Ascending aorta (tissue), 2 donors: ENCODE results near the gene UAP1. TPM values are rescaled to one million over a fixed set of nuclear protein-coding genes. Genes with fewer than 3 reads are reported as not detected.

Source experiments
- DNase-seq, 2 donors: peaks; one replicate each; pipeline ENCODE4 v3.0.0-alpha.2; 2019; ENCODE audit warnings: low spot score in 2 of 2
- H3K27ac ChIP-seq, 2 donors: fragments of 200-600 bp; sonication (generic); one replicate each; pipeline ENCODE4 v1.5.1; 2016 to 2017; ENCODE audit warnings: mild to moderate bottlenecking in 1 of 2
- H3K27me3 ChIP-seq: fragments of 200-600 bp; sonication (generic); one replicate; pipeline ENCODE4 v1.5.1; 2017
- H3K36me3 ChIP-seq, 2 donors: fragments of 200-600 bp; sonication (generic); one replicate each; pipeline ENCODE4 v1.5.1; 2016
- H3K4me1 ChIP-seq, 2 donors: fragments of 200-600 bp; sonication (generic); one replicate each; pipeline ENCODE4 v1.5.1; 2016 to 2017; ENCODE audit warnings: mild to moderate bottlenecking in 1 of 2
- H3K4me3 ChIP-seq, 2 donors: fragments of 200-600 bp; sonication (generic); one replicate each; pipeline ENCODE4 v1.5.1; 2016 to 2017; ENCODE audit warnings: mild to moderate bottlenecking in 1 of 2
- H3K9me3 ChIP-seq, 2 donors: fragments of 200-600 bp; sonication (generic); one replicate each; pipeline ENCODE4 v1.5.1; 2016
- intact Hi-C: fragments of 100-400 bp; cut with DNase I; formaldehyde crosslinking; loops from one replicate; pipeline ENCODE4 v1.15.1; 2023
- total RNA-seq: library from RNA; depleted of rRNA; stranded (reverse); fragments of >200 nt; gene quantifications from one replicate; pipeline ENCODE4 v1.1.0, GENCODE V29; 2016
- TF ChIP-seq, protein P1 (sequence below), 3 experiments: fragments of 200-600 bp in 2 of 3; fragments of 450-650 bp in 1 of 3; sonication (generic) in 2 of 3; IDR thresholded peaks; one replicate each; pipeline ENCODE4 v1.5.1; 2016 to 2019; ENCODE audit warnings: antibody characterized with exemption in 3 of 3, mild to moderate bottlenecking in 1 of 3, moderate library complexity in 1 of 3

The UAP1 gene
- total RNA-seq, 1 donor from 2014 or later = 32.7 TPM

DNA sequence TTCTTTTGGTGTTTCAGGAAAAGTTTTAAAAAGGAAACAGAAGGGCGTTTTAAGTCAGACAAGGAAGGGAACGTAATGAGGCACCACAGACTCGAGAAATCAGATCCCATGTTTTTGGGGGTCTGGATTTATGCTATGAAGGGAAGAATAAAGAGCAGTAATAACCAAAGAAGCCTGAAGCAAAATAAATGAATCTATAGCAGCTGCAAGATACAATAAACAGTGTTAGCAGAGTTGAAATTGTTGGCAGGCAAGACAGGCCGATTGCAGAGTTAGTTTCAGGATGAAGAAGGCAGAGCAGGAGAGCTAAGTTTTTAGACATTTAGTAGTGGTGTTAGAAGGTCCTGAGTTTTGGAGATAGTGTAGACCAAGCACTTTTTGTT is 71.2 kb downstream of the UAP1 start:
- H3K27me3 ChIP-seq = no peaks in the 10 kb centered on the region
- DNase-seq = no peak
- peak overlapping the region; percentile 87 to 90 for H3K27ac ChIP-seq
- H3K9me3 ChIP-seq = no peaks in the 10 kb centered on the region
- intact Hi-C loops = loop anchor here (1.0 to 5.0 kb wide), 4 partner anchors 19 to 100 kb away; no protein-coding TSS in a partner anchor
- H3K36me3 ChIP-seq = no peaks in the 10 kb centered on the region
- H3K4me3 ChIP-seq = peak overlapping the region; percentile 58 to 70
- TF ChIP-seq, protein P1, sequence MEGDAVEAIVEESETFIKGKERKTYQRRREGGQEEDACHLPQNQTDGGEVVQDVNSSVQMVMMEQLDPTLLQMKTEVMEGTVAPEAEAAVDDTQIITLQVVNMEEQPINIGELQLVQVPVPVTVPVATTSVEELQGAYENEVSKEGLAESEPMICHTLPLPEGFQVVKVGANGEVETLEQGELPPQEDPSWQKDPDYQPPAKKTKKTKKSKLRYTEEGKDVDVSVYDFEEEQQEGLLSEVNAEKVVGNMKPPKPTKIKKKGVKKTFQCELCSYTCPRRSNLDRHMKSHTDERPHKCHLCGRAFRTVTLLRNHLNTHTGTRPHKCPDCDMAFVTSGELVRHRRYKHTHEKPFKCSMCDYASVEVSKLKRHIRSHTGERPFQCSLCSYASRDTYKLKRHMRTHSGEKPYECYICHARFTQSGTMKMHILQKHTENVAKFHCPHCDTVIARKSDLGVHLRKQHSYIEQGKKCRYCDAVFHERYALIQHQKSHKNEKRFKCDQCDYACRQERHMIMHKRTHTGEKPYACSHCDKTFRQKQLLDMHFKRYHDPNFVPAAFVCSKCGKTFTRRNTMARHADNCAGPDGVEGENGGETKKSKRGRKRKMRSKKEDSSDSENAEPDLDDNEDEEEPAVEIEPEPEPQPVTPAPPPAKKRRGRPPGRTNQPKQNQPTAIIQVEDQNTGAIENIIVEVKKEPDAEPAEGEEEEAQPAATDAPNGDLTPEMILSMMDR (IDR thresholded peaks at IDR 0.05) = no peak
- peaks cover 0 to 20% of the 10 kb centered on the region in 2 donors for H3K4me1 ChIP-seq

DNA sequence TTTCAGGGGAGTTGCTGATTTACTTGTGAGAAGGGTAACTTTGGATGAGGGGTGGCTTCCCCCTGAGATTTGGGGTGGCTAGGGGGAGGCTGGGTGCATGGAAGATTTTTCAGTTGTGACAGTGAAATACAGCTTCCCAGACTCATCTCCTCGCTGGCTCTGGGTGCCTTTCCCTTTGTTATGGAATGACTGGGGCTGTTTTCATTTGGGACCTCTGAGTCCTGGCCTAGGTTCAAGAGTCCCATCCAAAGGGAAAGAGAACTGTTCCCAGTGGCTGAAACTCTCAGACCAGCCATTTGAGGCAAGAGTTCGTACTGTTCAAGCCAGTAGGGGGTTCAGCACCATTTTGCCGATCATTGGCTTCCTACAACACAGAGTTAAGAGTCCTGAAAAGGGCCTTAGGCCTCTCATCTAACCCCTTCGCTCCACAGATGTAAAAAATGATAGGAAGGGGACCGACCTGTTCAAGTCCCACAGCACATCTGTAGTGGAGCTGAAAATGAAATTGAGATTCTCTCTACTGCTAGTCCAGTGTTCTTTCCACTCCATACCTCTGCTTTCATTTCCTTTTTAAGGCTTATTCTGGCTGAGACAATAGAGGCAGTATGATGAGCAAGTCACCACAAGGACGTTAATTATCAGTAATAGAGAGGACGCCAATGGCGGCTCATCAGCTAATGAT is 71.7 kb downstream of the UAP1 start:
- no peaks in the 10 kb centered on the region for H3K9me3 ChIP-seq
- no peak for DNase-seq
- H3K4me1 ChIP-seq = peaks cover 0 to 20% of the 10 kb centered on the region in 2 donors
- peak overlapping the region; percentile 87 to 90 for H3K27ac ChIP-seq
- TF ChIP-seq, protein P1 (IDR thresholded peaks at IDR 0.05) = no peak
- intact Hi-C loops = loop anchor here (2.0 to 5.0 kb wide), 3 partner anchors 39 to 99 kb away; no protein-coding TSS in a partner anchor
- H3K36me3 ChIP-seq = no peaks in the 10 kb centered on the region
- no peaks in the 10 kb centered on the region for H3K27me3 ChIP-seq
- peak overlapping the region; percentile 58 to 70 for H3K4me3 ChIP-seq

DNA sequence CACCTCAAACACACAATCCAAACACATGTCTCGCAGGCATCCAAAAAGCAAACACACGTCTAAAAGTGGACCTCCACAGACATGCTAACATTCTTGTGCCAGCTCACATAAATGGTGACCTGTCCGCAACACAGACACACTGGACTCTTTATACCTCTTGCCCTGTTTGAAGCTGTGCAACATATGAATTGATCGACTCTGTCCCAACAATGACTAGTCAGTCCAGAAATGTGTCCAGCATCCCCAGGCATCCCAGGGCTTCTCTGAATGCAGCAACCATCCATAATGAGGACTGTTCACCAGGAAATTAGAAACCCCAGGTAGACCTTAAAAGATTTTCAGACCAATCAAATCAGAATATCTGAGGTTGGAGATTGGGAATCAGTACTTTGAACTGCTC is 73.9 kb downstream of the UAP1 start:
- Histone ChIP-seq H3K4me1 (peaks cover 0 to 16% of the 10 kb centered on the region in 2 donors), H3K4me3 (peak overlapping the region in 1 of 2 donors; percentile 70), H3K9me3 (no peaks in the 10 kb centered on the region), H3K36me3 (no peaks in the 10 kb centered on the region), H3K27ac (peak overlapping the region in 1 of 2 donors; percentile 87), H3K27me3 (no peaks in the 10 kb centered on the region)
- TF ChIP-seq, protein P1 (IDR thresholded peaks at IDR 0.05) = no peak
- DNase-seq = no peak
- intact Hi-C loops = no loop called here

DNA sequence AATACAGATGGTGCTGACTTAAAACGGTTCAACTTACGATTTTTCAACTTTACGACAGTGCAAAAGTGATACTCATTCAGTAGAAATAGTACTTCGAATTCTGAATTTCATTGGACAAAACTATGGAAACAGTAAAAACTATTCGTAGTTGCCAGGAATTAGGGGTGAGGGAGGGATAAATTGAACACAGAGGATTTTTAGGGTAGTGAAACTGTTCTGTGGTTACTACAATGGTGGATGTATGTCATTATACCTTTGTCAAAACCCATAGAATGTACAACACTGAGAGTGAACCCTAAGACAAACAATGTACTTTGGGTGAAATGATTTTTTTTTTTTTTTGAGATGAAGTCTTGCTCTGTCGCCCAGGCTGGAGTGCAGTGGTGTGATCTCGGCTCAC is 78.2 kb downstream of the UAP1 start:
- no peak for DNase-seq
- no peaks in the 10 kb centered on the region for H3K9me3 ChIP-seq
- intact Hi-C loops = no loop called here
- peaks cover 0 to 8% of the 10 kb centered on the region in 2 donors for H3K4me1 ChIP-seq
- H3K4me3 ChIP-seq = no peak overlapping the region
- no peak overlapping the region for H3K27ac ChIP-seq
- H3K36me3 ChIP-seq = no peaks in the 10 kb centered on the region
- H3K27me3 ChIP-seq = no peaks in the 10 kb centered on the region
- TF ChIP-seq, protein P1 (IDR thresholded peaks at IDR 0.05) = no peak

DNA sequence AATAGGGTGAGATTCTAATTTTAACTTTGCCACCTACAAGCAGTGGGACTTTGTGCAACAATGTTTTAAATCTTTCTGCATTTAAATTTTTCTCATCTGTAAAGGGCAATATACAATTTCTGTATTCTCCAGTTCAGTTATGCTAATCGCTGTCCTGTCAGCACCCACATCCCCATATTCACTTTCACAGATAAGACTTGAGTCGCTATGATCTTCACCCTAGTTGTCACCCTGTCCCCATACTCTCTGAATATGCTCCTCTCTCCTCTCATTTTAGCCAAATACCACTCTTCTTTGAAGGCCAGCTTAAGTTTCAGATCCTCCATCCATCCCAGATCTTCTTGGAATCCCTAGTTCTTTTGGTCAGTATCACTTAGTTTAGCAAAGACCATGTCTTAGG is 79.6 kb downstream of the UAP1 start:
- no peak for DNase-seq
- H3K27ac ChIP-seq = no peak overlapping the region
- H3K4me1 ChIP-seq = peaks cover 0 to 7% of the 10 kb centered on the region in 2 donors
- H3K4me3 ChIP-seq = no peak overlapping the region
- intact Hi-C loops = no loop called here
- no peaks in the 10 kb centered on the region for H3K36me3 ChIP-seq
- H3K9me3 ChIP-seq = no peaks in the 10 kb centered on the region
- TF ChIP-seq, protein P1 (IDR thresholded peaks at IDR 0.05) = no peak
- H3K27me3 ChIP-seq = no peaks in the 10 kb centered on the region
